HepG2 (cell line): ENCODE data around the gene SERTAD1. TPM values are rescaled to one million over a fixed set of nuclear protein-coding genes. Genes with fewer than 3 reads are reported as not detected.

Experiments
- FOSL2 ChIP-seq: sonication (generic); formaldehyde crosslinking; IDR thresholded peaks from 2 replicates; pipeline ENCODE4 v1.4.0; 2020; ENCODE audit warnings: missing genetic modification reagents
- GATAD2A ChIP-seq: IDR thresholded peaks from 2 replicates; pipeline ENCODE4 v1.6.1; 2016
- KAT8 ChIP-seq: IDR thresholded peaks from 2 replicates; pipeline ENCODE4 v1.6.1; 2016; ENCODE audit warnings: missing genetic modification reagents, missing compliant biosample characterization
- MTA3 ChIP-seq: sonication (generic); formaldehyde crosslinking; IDR thresholded peaks from 2 replicates; pipeline ENCODE4 v1.4.0; 2020; ENCODE audit warnings: missing genetic modification reagents
- NONO ChIP-seq, 2 experiments: fragments of 450-650 bp in 1 of 2; sonication (generic) in 1 of 2; formaldehyde crosslinking in 1 of 2; IDR thresholded peaks in 1 of 2; conservative IDR thresholded peaks in 1 of 2; 2 replicates each; pipeline versions ENCODE4 v1.6.1 to v1.8.0; 2017 to 2022; ENCODE audit warnings: mild to moderate bottlenecking in 1 of 2, missing genetic modification reagents in 1 of 2, moderate library complexity in 1 of 2
- SMYD3 ChIP-seq: sonication (generic); formaldehyde crosslinking; IDR thresholded peaks from 2 replicates; pipeline ENCODE4 v1.8.1; 2023; ENCODE audit warnings: mild to moderate bottlenecking, missing genetic modification reagents
- TCF12 ChIP-seq, 2 experiments: fragments of 450-650 bp in 1 of 2; sonication (generic) in 1 of 2; formaldehyde crosslinking in 1 of 2; IDR thresholded peaks; 2 replicates each; pipeline versions ENCODE4 v1.6.1 to v1.8.0; 2017 to 2022; ENCODE audit warnings: antibody characterized with exemption in 1 of 2, mild to moderate bottlenecking in 1 of 2, missing genetic modification reagents in 1 of 2, moderate library complexity in 1 of 2
- TGIF2 ChIP-seq: IDR thresholded peaks from 2 replicates; pipeline ENCODE4 v1.6.1; 2016; ENCODE audit warnings: control low read depth, missing compliant biosample characterization
- YEATS2 ChIP-seq: sonication (generic); formaldehyde crosslinking; IDR thresholded peaks from 2 replicates; pipeline ENCODE4 v1.4.0; 2020; ENCODE audit warnings: missing genetic modification reagents, borderline replicate concordance
- YY1 ChIP-seq: IDR thresholded peaks from 2 replicates; pipeline ENCODE4 v1.6.1; 2011; ENCODE audit warnings: low read length, low read depth, moderate library complexity, mild to moderate bottlenecking; ENCODE audit not compliant: insufficient read depth, insufficient replicate concordance
- ZBTB8A ChIP-seq: sonication (generic); formaldehyde crosslinking; IDR thresholded peaks from 2 replicates; pipeline ENCODE4 v1.4.0; 2020; ENCODE audit warnings: mild to moderate bottlenecking, low read depth, missing genetic modification reagents, borderline replicate concordance
- ZNF383 ChIP-seq: sonication (generic); formaldehyde crosslinking; IDR thresholded peaks from 2 replicates; pipeline ENCODE4 v1.4.0; 2020; ENCODE audit warnings: missing genetic modification reagents, mild to moderate bottlenecking, borderline replicate concordance
- ZNF543 ChIP-seq: sonication (generic); formaldehyde crosslinking; IDR thresholded peaks from 2 replicates; pipeline ENCODE4 v1.4.0; 2020; ENCODE audit warnings: mild to moderate bottlenecking, missing genetic modification reagents
- polyA plus RNA-seq, 8 experiments: library from polyadenylated mRNA; depleted of rRNA in 3 of 8; stranded (reverse) in 7 of 8; unstranded in 1 of 8; fragments of >200 nt; fragmentation: Illumina TruSeq in 4 of 8; extraction: Trizol in 4 of 8; gene quantifications; 2 replicates each; pipeline versions ENCODE4 v1.2.1 to v1.2.3, GENCODE V29; 2011 to 2016; ENCODE audit warnings: low read depth in 4 of 8, missing spikeins in 1 of 8, mixed read lengths in 1 of 8; ENCODE audit not compliant: insufficient read depth in 1 of 8
- total RNA-seq, 5 experiments: library from RNA; depleted of rRNA; stranded (reverse); fragments of >200 nt; fragmentation: Illumina TruSeq; extraction: Trizol; gene quantifications; 2 replicates each; pipeline ENCODE4 v1.2.3, GENCODE V29; 2016; ENCODE audit warnings: low read depth in 1 of 5
- TF ChIP-seq, protein P1 (sequence below): sonication (generic); formaldehyde crosslinking; IDR thresholded peaks from 2 replicates; pipeline ENCODE4 v1.4.0; 2020; ENCODE audit warnings: mild to moderate bottlenecking, missing genetic modification reagents
- TF ChIP-seq, protein P2 (sequence below): sonication (generic); formaldehyde crosslinking; conservative IDR thresholded peaks from 2 replicates; pipeline ENCODE4 v1.4.0; 2020; ENCODE audit warnings: missing genetic modification reagents
- TF ChIP-seq, protein P3 (sequence below): sonication (generic); formaldehyde crosslinking; IDR thresholded peaks from 2 replicates; pipeline ENCODE4 v1.5.1; 2020; ENCODE audit warnings: missing genetic modification reagents, mild to moderate bottlenecking, borderline replicate concordance
- TF ChIP-seq, protein P4 (sequence below): sonication (generic); formaldehyde crosslinking; IDR thresholded peaks from 2 replicates; pipeline ENCODE4 v1.5.0; 2020; ENCODE audit warnings: mild to moderate bottlenecking, missing genetic modification reagents, moderate library complexity
- TF ChIP-seq, protein P5 (sequence below): sonication (generic); formaldehyde crosslinking; IDR thresholded peaks from 2 replicates; pipeline ENCODE4 v1.8.0; 2022; ENCODE audit warnings: mild to moderate bottlenecking, missing genetic modification reagents, moderate library complexity

The SERTAD1 gene
- total and polyA plus RNA-seq, 2 of the 13 experiments (the other 11 are each of a cell fraction or from before 2014, with no cell fraction given), result 4.3 to 4.5 TPM

DNA sequence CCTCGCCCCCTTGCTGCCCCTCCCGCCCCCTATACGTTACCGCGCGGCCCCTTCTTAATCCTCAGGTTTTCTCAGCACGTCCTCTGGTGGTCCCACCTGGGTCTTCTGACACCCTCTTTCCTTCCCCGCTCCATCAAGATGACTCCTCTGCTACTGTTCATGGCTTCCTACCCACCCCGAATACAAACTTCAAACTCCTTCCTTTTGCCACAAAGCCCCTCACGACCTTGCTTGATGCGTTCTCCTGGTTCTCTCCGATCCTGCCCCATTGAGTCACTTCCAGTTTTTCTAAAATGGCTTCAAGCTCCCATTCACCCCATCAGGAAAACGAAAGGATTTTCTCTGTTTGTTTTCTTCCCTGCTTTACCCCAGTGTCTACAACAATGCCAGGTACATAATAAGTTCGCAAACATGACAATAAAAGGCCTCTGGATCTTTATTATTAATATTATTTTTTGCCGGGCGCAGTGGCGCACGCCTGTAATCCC is 19.1 kb upstream of the SERTAD1 start (continued):
- TF ChIP-seq, protein P1, sequence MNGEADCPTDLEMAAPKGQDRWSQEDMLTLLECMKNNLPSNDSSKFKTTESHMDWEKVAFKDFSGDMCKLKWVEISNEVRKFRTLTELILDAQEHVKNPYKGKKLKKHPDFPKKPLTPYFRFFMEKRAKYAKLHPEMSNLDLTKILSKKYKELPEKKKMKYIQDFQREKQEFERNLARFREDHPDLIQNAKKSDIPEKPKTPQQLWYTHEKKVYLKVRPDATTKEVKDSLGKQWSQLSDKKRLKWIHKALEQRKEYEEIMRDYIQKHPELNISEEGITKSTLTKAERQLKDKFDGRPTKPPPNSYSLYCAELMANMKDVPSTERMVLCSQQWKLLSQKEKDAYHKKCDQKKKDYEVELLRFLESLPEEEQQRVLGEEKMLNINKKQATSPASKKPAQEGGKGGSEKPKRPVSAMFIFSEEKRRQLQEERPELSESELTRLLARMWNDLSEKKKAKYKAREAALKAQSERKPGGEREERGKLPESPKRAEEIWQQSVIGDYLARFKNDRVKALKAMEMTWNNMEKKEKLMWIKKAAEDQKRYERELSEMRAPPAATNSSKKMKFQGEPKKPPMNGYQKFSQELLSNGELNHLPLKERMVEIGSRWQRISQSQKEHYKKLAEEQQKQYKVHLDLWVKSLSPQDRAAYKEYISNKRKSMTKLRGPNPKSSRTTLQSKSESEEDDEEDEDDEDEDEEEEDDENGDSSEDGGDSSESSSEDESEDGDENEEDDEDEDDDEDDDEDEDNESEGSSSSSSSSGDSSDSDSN (CRISPR knock-in tag), result no peak
- TF ChIP-seq ZNF383 (CRISPR knock-in tag) (no peak), YY1 (peak; percentile 11), TGIF2 (CRISPR knock-in tag) (0 out of 2 replicates have a peak, but pooled peaks have one; percentile 3), NONO (IDR thresholded peaks at IDR 0.05) (no peak), NONO (CRISPR knock-in tag; conservative IDR thresholded peaks at IDR 0.05) (no peak; the same call in 1 of the 2 replicates), GATAD2A (CRISPR knock-in tag) (peak; percentile 33; the same call in 1 of the 2 replicates), KAT8 (peak; percentile 5; the same call in 1 of the 2 replicates), SMYD3 (CRISPR knock-in tag) (peak; percentile 16; the same call in 1 of the 2 replicates), TCF12 (IDR thresholded peaks at IDR 0.05) (no peak), TCF12 (CRISPR knock-in tag; IDR thresholded peaks at IDR 0.05) (no peak), ZNF543 (CRISPR knock-in tag) (0 out of 2 replicates have a peak, but pooled peaks have one; percentile 24), FOSL2 (CRISPR knock-in tag) (no peak), MTA3 (CRISPR knock-in tag) (no peak), YEATS2 (CRISPR knock-in tag) (peak; percentile 6; the same call in 1 of the 2 replicates), ZBTB8A (CRISPR knock-in tag) (no peak)
- TF ChIP-seq, protein P2, sequence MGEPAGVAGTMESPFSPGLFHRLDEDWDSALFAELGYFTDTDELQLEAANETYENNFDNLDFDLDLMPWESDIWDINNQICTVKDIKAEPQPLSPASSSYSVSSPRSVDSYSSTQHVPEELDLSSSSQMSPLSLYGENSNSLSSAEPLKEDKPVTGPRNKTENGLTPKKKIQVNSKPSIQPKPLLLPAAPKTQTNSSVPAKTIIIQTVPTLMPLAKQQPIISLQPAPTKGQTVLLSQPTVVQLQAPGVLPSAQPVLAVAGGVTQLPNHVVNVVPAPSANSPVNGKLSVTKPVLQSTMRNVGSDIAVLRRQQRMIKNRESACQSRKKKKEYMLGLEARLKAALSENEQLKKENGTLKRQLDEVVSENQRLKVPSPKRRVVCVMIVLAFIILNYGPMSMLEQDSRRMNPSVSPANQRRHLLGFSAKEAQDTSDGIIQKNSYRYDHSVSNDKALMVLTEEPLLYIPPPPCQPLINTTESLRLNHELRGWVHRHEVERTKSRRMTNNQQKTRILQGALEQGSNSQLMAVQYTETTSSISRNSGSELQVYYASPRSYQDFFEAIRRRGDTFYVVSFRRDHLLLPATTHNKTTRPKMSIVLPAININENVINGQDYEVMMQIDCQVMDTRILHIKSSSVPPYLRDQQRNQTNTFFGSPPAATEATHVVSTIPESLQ (CRISPR knock-in tag), result 0 out of 2 replicates have a peak, but pooled peaks have one; percentile 8
- TF ChIP-seq, protein P3, sequence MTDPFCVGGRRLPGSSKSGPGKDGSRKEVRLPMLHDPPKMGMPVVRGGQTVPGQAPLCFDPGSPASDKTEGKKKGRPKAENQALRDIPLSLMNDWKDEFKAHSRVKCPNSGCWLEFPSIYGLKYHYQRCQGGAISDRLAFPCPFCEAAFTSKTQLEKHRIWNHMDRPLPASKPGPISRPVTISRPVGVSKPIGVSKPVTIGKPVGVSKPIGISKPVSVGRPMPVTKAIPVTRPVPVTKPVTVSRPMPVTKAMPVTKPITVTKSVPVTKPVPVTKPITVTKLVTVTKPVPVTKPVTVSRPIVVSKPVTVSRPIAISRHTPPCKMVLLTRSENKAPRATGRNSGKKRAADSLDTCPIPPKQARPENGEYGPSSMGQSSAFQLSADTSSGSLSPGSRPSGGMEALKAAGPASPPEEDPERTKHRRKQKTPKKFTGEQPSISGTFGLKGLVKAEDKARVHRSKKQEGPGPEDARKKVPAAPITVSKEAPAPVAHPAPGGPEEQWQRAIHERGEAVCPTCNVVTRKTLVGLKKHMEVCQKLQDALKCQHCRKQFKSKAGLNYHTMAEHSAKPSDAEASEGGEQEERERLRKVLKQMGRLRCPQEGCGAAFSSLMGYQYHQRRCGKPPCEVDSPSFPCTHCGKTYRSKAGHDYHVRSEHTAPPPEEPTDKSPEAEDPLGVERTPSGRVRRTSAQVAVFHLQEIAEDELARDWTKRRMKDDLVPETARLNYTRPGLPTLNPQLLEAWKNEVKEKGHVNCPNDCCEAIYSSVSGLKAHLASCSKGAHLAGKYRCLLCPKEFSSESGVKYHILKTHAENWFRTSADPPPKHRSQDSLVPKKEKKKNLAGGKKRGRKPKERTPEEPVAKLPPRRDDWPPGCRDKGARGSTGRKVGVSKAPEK (CRISPR knock-in tag), result no peak
- TF ChIP-seq, protein P4, sequence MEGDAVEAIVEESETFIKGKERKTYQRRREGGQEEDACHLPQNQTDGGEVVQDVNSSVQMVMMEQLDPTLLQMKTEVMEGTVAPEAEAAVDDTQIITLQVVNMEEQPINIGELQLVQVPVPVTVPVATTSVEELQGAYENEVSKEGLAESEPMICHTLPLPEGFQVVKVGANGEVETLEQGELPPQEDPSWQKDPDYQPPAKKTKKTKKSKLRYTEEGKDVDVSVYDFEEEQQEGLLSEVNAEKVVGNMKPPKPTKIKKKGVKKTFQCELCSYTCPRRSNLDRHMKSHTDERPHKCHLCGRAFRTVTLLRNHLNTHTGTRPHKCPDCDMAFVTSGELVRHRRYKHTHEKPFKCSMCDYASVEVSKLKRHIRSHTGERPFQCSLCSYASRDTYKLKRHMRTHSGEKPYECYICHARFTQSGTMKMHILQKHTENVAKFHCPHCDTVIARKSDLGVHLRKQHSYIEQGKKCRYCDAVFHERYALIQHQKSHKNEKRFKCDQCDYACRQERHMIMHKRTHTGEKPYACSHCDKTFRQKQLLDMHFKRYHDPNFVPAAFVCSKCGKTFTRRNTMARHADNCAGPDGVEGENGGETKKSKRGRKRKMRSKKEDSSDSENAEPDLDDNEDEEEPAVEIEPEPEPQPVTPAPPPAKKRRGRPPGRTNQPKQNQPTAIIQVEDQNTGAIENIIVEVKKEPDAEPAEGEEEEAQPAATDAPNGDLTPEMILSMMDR (CRISPR knock-in tag), result peak; percentile 78
- TF ChIP-seq, protein P5, sequence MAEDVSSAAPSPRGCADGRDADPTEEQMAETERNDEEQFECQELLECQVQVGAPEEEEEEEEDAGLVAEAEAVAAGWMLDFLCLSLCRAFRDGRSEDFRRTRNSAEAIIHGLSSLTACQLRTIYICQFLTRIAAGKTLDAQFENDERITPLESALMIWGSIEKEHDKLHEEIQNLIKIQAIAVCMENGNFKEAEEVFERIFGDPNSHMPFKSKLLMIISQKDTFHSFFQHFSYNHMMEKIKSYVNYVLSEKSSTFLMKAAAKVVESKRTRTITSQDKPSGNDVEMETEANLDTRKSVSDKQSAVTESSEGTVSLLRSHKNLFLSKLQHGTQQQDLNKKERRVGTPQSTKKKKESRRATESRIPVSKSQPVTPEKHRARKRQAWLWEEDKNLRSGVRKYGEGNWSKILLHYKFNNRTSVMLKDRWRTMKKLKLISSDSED, result no peak
